Fibroblast of villous mesenchyme (primary cell): ENCODE data around the gene POLR1E. TPM values are rescaled to one million over a fixed set of nuclear protein-coding genes. Genes with fewer than 3 reads are reported as not detected.

ENCODE experiments used
- DNase-seq: peaks from one replicate; pipeline ENCODE4 v3.0.0-alpha.2; 2010; ENCODE audit warnings: low read depth
- H3K4me3 ChIP-seq: 2 replicates; pipeline ENCODE4 v1.5.1; 2011; ENCODE audit warnings: low read depth, mild to moderate bottlenecking, low read length
- total RNA-seq: library from RNA; depleted of rRNA; stranded (reverse); fragments of >200 nt; gene quantifications from 2 replicates; pipeline ENCODE4 v1.2.3, GENCODE V29; 2012
- TF ChIP-seq, protein P1 (sequence below): IDR thresholded peaks from 2 replicates; pipeline ENCODE4 v1.5.1; 2012; ENCODE audit warnings: low read depth, mild to moderate bottlenecking, low read length; ENCODE audit not compliant: insufficient read depth

The POLR1E gene
- total RNA-seq, 1 donor, result 33.7 TPM

- TF ChIP-seq, protein P1, sequence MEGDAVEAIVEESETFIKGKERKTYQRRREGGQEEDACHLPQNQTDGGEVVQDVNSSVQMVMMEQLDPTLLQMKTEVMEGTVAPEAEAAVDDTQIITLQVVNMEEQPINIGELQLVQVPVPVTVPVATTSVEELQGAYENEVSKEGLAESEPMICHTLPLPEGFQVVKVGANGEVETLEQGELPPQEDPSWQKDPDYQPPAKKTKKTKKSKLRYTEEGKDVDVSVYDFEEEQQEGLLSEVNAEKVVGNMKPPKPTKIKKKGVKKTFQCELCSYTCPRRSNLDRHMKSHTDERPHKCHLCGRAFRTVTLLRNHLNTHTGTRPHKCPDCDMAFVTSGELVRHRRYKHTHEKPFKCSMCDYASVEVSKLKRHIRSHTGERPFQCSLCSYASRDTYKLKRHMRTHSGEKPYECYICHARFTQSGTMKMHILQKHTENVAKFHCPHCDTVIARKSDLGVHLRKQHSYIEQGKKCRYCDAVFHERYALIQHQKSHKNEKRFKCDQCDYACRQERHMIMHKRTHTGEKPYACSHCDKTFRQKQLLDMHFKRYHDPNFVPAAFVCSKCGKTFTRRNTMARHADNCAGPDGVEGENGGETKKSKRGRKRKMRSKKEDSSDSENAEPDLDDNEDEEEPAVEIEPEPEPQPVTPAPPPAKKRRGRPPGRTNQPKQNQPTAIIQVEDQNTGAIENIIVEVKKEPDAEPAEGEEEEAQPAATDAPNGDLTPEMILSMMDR, result no peak
- no peak overlapping the region for H3K4me3 ChIP-seq
- no peak for DNase-seq
Observed at GRCh38 chr9:37521111-37521510, 35.4 kb downstream of the POLR1E start.

GRCh38 chr9:37522971-37523370, 37.2 kb downstream of the POLR1E start:
- TF ChIP-seq, protein P1, result no peak
- no peak overlapping the region for H3K4me3 ChIP-seq
- no peak for DNase-seq

- no peak for DNase-seq
- H3K4me3 ChIP-seq, result no peak overlapping the region
- TF ChIP-seq, protein P1, result no peak
Observed at GRCh38 chr9:37523916-37524315, 38.2 kb downstream of the POLR1E start.

- TF ChIP-seq, protein P1, result no peak
- no peak for DNase-seq
- no peak overlapping the region for H3K4me3 ChIP-seq
Observed at GRCh38 chr9:37528652-37529471, 43.1 kb downstream of the POLR1E start.

DNA sequence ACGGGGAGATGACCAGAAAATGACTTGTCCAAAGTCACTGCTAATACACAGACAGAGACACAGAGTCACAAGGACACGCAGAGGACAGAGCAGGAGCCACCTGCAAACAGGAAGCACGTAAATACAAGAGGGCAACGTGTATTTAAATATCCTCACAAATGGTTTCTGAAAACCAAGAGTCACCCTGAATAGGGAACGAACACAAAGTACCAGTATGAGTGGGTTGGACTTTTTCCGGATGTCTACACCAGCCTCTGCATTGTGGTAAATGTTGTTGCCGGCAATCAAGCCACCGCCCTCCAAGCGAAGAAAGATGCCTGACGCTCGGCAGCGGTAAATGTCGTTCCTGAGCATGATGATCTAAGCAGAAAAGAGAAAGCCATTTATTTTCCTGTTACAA, 46.0 kb downstream of the POLR1E start:
- H3K4me3 ChIP-seq, result no peak overlapping the region
- TF ChIP-seq, protein P1, result no peak
- DNase-seq, result no peak

GRCh38 chr9:37534412-37534811, 48.7 kb downstream of the POLR1E start:
- H3K4me3 ChIP-seq, result no peak overlapping the region
- TF ChIP-seq, protein P1, result no peak
- DNase-seq, result no peak
